Fibroblast of peridontal ligament (primary cell): ENCODE measurements around the gene LDB2.
"Not testable (repeated sequence)": the region's sequence is repeated elsewhere in the genome, so short reads cannot be mapped to it uniquely, and the experiment has no call there.

Experiments used
- DNase-seq: peaks from one replicate; pipeline ENCODE4 v3.0.0-alpha.2; 2010; ENCODE audit errors: extremely low read depth

The LDB2 gene

GRCh38 chr4:16597845-16598596 is 300.4 kb downstream of the LDB2 start:
- peak; percentile 66 for DNase-seq

GRCh38 chr4:16597443-16597842 is 301.0 kb downstream of the LDB2 start:
- no peak for DNase-seq

GRCh38 chr4:16596267-16596666 is 302.2 kb downstream of the LDB2 start:
- no peak for DNase-seq

GRCh38 chr4:16594128-16594527 is 304.3 kb downstream of the LDB2 start:
- DNase-seq = no peak

DNA sequence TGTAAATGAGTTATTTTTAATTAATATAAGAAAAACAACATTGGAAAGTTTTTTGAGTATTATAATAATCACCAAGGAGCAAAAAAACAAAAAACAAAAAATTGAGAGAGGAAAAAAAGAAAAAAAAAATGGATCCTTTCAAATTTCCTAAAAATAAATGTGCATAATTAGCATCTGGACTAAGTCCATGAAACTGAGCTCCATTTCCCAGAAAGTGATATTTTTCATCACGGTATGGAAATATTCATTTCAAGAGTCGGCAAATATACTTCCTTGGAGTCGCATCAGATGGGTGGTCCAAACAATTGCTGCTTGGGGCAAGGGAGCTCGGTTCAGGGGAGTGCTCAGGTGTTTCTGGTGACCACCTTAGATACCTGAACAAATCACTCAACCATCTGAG is 305.1 kb downstream of the LDB2 start:
- no peak for DNase-seq

- DNase-seq = no peak
Measured at GRCh38 chr4:16591272-16591826, 307.1 kb downstream of the LDB2 start.

- DNase-seq = no peak
Measured at GRCh38 chr4:16590797-16591196, 307.6 kb downstream of the LDB2 start.

GRCh38 chr4:16588651-16589050 is 309.8 kb downstream of the LDB2 start:
- no peak for DNase-seq

DNA sequence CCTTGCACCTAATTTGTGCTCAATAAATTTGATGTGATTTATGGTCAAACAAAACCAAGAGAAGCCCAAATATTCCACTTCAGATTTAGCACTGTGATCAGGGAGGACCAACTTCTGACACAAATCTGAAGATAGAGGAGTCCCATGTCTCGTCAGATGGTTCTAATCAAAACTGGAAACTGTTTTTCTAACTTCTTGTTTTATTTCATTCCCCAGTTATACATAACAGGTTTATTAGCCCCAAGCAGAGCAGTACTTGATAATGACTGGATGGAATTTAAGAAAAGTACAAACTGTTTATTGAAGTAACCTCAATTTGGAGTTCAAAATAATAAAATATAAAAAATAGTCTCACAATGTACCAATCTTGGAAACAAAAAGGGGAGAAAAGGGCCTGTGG is 310.3 kb downstream of the LDB2 start:
- no peak for DNase-seq

DNA sequence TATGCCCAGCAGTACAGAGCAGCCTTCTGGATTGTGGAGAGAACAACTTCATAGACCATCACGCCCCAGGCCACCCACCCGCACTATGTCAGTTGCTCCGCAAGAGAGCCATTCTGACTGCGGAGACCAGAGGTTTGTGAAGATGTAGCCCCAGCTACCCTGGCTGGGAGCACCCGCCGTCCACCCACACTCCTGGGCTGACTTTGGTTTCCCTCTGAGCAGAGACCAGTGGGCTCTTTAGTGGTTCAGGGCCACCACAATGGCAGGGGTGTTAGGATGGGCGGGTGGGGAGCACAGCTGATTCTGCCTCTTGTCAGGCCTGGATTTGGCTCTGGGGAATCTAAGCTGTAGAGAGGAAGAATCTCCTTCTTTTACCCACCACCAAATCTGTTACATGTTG is 313.4 kb downstream of the LDB2 start:
- DNase-seq = no peak

DNA sequence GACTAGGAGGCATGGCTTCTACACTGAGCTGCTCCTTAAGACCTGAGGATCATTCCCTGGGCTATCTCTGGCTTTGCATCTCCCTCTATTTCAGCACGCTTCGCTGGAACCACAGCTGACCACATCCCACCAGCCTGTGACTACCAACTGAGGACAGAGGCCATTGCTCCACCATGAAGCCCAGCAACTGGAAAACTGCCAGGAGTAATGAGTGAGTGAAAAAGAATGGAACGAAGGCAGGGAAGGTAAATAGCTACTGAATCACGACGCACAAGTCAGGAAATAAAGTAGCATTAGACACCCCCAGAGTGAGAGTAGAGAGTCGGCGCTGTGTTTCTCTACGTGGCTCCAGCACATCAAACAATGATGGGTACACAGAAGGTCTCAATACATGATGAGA is 314.7 kb downstream of the LDB2 start:
- no peak for DNase-seq

DNA sequence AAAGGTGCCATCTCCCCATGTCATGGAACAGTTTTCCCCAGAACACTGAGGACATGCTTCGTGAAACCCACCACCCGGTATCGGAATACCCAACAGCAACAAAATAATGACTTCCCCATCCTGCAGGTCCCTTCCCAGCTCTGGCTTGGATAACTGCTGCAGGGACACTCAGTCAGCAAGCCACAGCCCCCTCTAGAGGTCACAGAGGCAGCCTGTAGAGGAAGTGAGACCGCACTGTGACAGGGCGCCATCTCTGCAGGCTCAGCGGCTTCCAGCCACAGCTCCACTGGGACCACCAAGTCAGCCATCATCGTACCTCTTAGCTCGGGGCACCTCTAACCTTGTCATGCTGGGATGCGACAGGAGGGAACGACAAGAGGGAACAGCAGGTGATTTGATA is 315.9 kb downstream of the LDB2 start:
- DNase-seq = no peak

- DNase-seq = no peak
Measured at GRCh38 chr4:16582036-16582435, 316.4 kb downstream of the LDB2 start.

- no peak for DNase-seq
Measured at GRCh38 chr4:16581117-16581516, 317.3 kb downstream of the LDB2 start.

DNA sequence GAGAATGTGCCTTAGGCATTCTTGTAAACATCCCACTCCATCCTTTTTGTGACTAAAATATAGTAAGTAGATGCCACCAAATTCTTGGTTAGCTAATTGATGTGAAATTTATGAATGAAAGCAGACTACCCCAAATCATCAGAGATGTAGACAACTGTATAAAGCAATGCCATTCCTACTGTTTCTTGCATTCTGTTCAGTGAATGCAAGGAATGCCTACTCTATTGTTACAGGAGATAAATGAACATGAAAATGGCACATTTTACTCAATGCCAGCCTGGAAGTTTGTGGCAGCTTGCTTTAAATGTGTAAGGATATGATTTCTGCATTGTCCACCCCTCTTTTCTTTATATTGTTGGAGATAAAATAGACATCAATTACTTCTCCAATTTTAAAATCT is 317.9 kb downstream of the LDB2 start:
- DNase-seq = no peak

GRCh38 chr4:16579866-16580265 is 318.6 kb downstream of the LDB2 start:
- peak; percentile 43 for DNase-seq

DNA sequence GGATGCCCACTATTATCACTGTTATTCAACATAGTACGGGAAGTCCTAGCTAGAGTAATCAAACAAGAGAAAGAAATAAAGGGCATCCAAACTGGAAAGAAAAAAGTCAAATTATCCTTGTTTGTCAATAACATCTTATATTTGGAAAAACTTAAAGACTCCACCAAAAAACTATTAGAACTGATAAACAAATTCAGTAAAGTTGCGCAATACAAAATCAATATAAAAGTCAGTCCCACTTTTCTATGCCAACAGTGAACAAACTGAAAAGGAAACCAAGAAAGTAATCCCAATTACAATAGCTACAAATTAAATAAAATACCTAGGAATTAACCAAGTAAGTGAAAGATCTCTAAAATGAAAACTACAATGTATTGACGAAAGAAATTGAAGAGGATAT is 321.3 kb downstream of the LDB2 start:
- no peak for DNase-seq

DNA sequence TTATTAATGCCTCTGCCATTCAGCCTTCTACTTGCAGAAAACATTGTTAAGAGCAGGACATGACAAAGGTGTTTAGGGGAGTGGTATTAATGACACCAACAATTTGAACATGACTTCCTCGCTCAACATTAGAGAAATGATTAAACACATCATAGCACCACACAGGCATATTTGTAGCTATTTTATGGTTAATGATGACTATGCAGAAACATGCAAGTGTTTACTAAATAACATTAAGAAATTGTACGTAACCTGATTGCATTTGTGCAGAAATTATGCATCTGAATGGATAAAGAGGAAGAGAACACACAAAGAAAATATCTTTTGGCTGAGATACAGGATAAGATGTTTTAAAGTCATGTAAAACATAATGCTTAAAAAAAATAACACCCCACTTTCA is 323.5 kb downstream of the LDB2 start:
- no peak for DNase-seq

DNA sequence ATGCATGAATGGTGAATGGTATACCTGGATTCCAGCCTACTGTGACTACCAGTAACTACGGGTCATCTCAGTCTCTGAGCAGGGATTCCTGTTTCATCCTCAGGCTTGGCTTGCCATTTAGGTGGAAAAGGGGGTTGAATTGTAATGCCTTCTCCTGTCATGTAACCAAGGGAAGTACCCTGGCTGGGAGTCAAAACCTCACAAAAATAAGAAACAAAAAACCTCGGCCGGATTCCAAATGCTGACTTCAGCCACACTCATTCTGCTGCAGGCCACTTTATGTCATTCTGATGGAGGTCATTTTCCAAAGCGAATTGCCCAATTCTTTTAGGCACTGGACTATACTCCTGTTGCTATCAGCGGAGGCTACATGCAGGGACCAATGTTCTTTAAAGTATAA is 324.7 kb downstream of the LDB2 start:
- DNase-seq = peak; percentile 86

DNA sequence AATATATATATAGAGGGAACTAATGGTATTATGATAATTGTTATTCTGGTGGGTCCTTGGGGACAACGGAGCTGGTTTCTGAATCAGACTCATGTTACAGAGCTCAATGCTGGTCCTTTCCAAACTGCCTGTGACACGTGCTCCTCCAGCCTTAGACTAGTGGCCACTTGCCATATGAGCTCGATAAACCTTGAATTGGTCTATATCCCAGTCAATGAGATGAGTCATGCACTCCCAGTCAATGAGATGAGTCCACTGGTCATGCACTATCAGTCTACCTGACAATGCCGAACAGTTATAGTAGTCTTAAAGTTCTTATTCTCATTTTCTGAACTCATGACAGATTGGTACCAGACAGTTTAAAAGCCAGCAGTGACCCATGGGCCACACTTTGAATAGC is 325.2 kb downstream of the LDB2 start:
- peak; percentile 53 for DNase-seq

DNA sequence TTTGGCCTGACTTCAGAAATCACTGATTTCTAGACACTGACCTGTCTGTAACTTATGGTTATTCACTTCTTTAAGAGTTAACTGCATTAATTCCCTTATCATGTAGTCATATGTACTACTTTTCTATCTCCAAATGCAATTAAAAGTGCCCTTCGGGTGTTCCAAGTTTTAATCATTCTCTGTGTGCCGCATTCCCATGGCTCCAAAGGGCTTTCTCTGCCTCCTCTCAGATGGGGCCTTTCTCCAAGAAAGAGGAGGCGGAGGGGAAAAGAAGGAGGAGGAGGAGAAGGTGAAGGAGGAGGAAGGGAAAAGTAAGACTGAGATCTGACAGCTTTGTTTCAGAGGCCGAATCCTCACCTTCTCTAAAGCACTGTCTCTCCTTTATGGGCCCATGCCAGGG is 325.8 kb downstream of the LDB2 start:
- DNase-seq = no peak

- DNase-seq = no peak
Measured at GRCh38 chr4:16572161-16572560, 326.3 kb downstream of the LDB2 start.

- DNase-seq = no peak
Measured at GRCh38 chr4:16569790-16570189, 328.7 kb downstream of the LDB2 start.

GRCh38 chr4:16557316-16557715 is 341.1 kb downstream of the LDB2 start:
- DNase-seq = not testable (repeated sequence)
